Stimulated activated CD4-positive, alpha-beta T cell treated with anti-CD3 and anti-CD28 coated beads, TNF-alpha, amount 100 ng/mL, for 1 hour (primary cell): ENCODE measurements around the gene GIPC2.
"Not testable (repeated sequence)": the region's sequence is repeated elsewhere in the genome, so short reads cannot be mapped to it uniquely, and the experiment has no call there.

ENCODE experiments used
- DNase-seq, 3 donors: peaks; one replicate each; pipeline ENCODE4 v3.0.0-alpha.2; 2020; ENCODE audit warnings: low read depth in 3 of 3, low spot score in 1 of 3

The GIPC2 gene

GRCh38 chr1:78045926-78046778, at the start of gene GIPC2:
GIPC2 (plus strand) TSS chr1:78045966; CDS start chr1:78046095, 129 bp downstream.
- peak in 1 of 3 donors; percentile 11 for DNase-seq

GRCh38 chr1:77996734-77997133, 49.0 kb upstream of the GIPC2 start:
- no peak for DNase-seq

- not testable (repeated sequence) for DNase-seq
Observed at GRCh38 chr1:78000536-78000935, 45.2 kb upstream of the GIPC2 start.

GRCh38 chr1:78003070-78003746, 42.6 kb upstream of the GIPC2 start:
- no peak for DNase-seq

- DNase-seq = peak in 1 of 3 donors; percentile 13
Observed at GRCh38 chr1:78003882-78004718, 41.7 kb upstream of the GIPC2 start.

- peak in 2 of 3 donors; percentile 28 to 37 for DNase-seq
Observed at GRCh38 chr1:78004719-78005447, 40.9 kb upstream of the GIPC2 start, which contains the start of gene DNAJB4. DNAJB4 (plus strand) TSS chr1:78004939; CDS start chr1:78005111, 172 bp downstream.

GRCh38 chr1:78005448-78005722, 40.4 kb upstream of the GIPC2 start:
- DNase-seq = no peak

- no peak for DNase-seq
Observed at GRCh38 chr1:78005755-78006154, 40.0 kb upstream of the GIPC2 start.

- no peak for DNase-seq
Observed at GRCh38 chr1:78006521-78006920, 39.2 kb upstream of the GIPC2 start.

GRCh38 chr1:78007677-78008341, 38.0 kb upstream of the GIPC2 start:
- DNase-seq = no peak

GRCh38 chr1:78009276-78009675, 36.5 kb upstream of the GIPC2 start:
- DNase-seq = no peak

- no peak for DNase-seq
Observed at GRCh38 chr1:78009836-78010235, 35.9 kb upstream of the GIPC2 start.

- no peak for DNase-seq
Observed at GRCh38 chr1:78011050-78011449, 34.7 kb upstream of the GIPC2 start.

GRCh38 chr1:78015148-78015547, 30.6 kb upstream of the GIPC2 start:
- DNase-seq = no peak

GRCh38 chr1:78019024-78019423, 26.7 kb upstream of the GIPC2 start:
- DNase-seq = no peak

- not testable (repeated sequence) for DNase-seq
Observed at GRCh38 chr1:78021134-78021533, 24.6 kb upstream of the GIPC2 start.

GRCh38 chr1:78029793-78030192, 16.0 kb upstream of the GIPC2 start:
- no peak for DNase-seq

GRCh38 chr1:78032996-78033796, 12.6 kb upstream of the GIPC2 start:
- DNase-seq = no peak

GRCh38 chr1:78033797-78034172, 12.0 kb upstream of the GIPC2 start:
- no peak for DNase-seq

- no peak for DNase-seq
Observed at GRCh38 chr1:78035121-78035520, 10.6 kb upstream of the GIPC2 start.
